WTC11 (cell line): ENCODE results near the gene RAB11FIP5. TPM values are rescaled to one million over a fixed set of nuclear protein-coding genes. Genes with fewer than 3 reads are reported as not detected.

Experiments used
- ATAC-seq: fragments of 200-7000 bp; cut with Tn5 transposase; 2 replicates; pipeline ENCODE4 v1.10.0; 2021; ENCODE audit warnings: mild to moderate bottlenecking, moderate library complexity
- CTCF ChIA-PET: fragments of 300-600 bp; sonication (Branson Sonifier 250); formaldehyde crosslinking; loops from one replicate; lab custom pipeline; 2021; ENCODE audit warnings: antibody characterized with exemption; lab: Charles Lee
- POLR2A ChIA-PET: fragments of 350-600 bp; sonication (Branson Sonifier 250); formaldehyde crosslinking; loops from one replicate; lab custom pipeline; 2021; ENCODE audit warnings: antibody characterized with exemption; lab: Charles Lee
- DNase-seq: peaks from one replicate; pipeline ENCODE4 v3.0.0; 2021; ENCODE audit warnings: low spot score
- H3K27ac Mint-ChIP-seq: 2 replicates; pipeline ENCODE4 v1.8.0; 2021; ENCODE audit warnings: mixed read lengths
- H3K27me3 Mint-ChIP-seq: 2 replicates; pipeline ENCODE4 v1.8.0; 2021; ENCODE audit warnings: low read depth, mild to moderate bottlenecking, moderate library complexity, mixed read lengths
- H3K36me3 Mint-ChIP-seq: 2 replicates; pipeline ENCODE4 v1.8.0; 2021; ENCODE audit warnings: mixed read lengths
- H3K4me1 Mint-ChIP-seq: 2 replicates; pipeline ENCODE4 v1.8.0; 2022; ENCODE audit warnings: mixed read lengths
- H3K4me3 Mint-ChIP-seq: 2 replicates; pipeline ENCODE4 v1.8.0; 2021; ENCODE audit warnings: mild to moderate bottlenecking, moderate library complexity, mixed read lengths
- H3K9me3 Mint-ChIP-seq: 2 replicates; pipeline ENCODE4 v1.8.0; 2021; ENCODE audit warnings: mixed read lengths
- ELF4 ChIP-seq: sonication (generic); formaldehyde crosslinking; IDR thresholded peaks from 2 replicates; pipeline ENCODE4 v1.8.1; 2022; ENCODE audit warnings: low read depth, mild to moderate bottlenecking, moderate library complexity, missing genetic modification reagents
- EMX1 ChIP-seq: fragments of 250-450 bp; sonication (Bioruptor Pico); IDR thresholded peaks from 2 replicates; pipeline ENCODE4 v1.8.0; 2021; ENCODE audit warnings: mild to moderate bottlenecking
- GABPB1 ChIP-seq: sonication (generic); formaldehyde crosslinking; IDR thresholded peaks from 2 replicates; pipeline ENCODE4 v1.8.1; 2023; ENCODE audit warnings: mild to moderate bottlenecking, missing genetic modification reagents
- KAT7 ChIP-seq: sonication (generic); formaldehyde crosslinking; IDR thresholded peaks from 2 replicates; pipeline ENCODE4 v1.8.1; 2023; ENCODE audit warnings: missing genetic modification reagents, mild to moderate bottlenecking, borderline replicate concordance
- MXD4 ChIP-seq: fragments of 250-450 bp; sonication (Bioruptor Pico); IDR thresholded peaks from 2 replicates; pipeline ENCODE4 v1.8.0; 2021; ENCODE audit warnings: mild to moderate bottlenecking, moderate library complexity, borderline replicate concordance
- NFATC4 ChIP-seq: fragments of 250-450 bp; sonication (Bioruptor Pico); IDR thresholded peaks from 2 replicates; pipeline ENCODE4 v1.9.0; 2021; ENCODE audit warnings: mild to moderate bottlenecking
- NR1H2 ChIP-seq: sonication (generic); formaldehyde crosslinking; IDR thresholded peaks from 2 replicates; pipeline ENCODE4 v1.9.0; 2021; ENCODE audit warnings: mild to moderate bottlenecking, moderate library complexity, missing genetic modification reagents
- SOX15 ChIP-seq: fragments of 250-450 bp; sonication (Bioruptor Pico); IDR thresholded peaks from 2 replicates; pipeline ENCODE4 v1.9.0; 2021; ENCODE audit warnings: mild to moderate bottlenecking
- SP1 ChIP-seq: sonication (generic); formaldehyde crosslinking; conservative IDR thresholded peaks from 2 replicates; pipeline ENCODE4 v1.8.1; 2022; ENCODE audit warnings: missing genetic modification reagents
- ZNF232 ChIP-seq: sonication (generic); formaldehyde crosslinking; IDR thresholded peaks from 2 replicates; pipeline ENCODE4 v1.8.0; 2022; ENCODE audit warnings: mild to moderate bottlenecking, missing genetic modification reagents
- total RNA-seq: library from RNA; stranded (reverse); gene quantifications from 3 replicates; pipeline ENCODE4 v1.2.3, GENCODE V29; 2021
- TF ChIP-seq, protein P1 (sequence below): sonication (generic); formaldehyde crosslinking; IDR thresholded peaks from 2 replicates; pipeline ENCODE4 v1.8.1; 2022; ENCODE audit warnings: missing genetic modification reagents, borderline replicate concordance
- TF ChIP-seq, protein P2 (sequence below): sonication (generic); formaldehyde crosslinking; IDR thresholded peaks from 2 replicates; pipeline ENCODE4 v1.8.1; 2022; ENCODE audit warnings: mild to moderate bottlenecking, moderate library complexity, missing genetic modification reagents
- TF ChIP-seq, protein P3 (sequence below): sonication (generic); formaldehyde crosslinking; IDR thresholded peaks from 2 replicates; pipeline ENCODE4 v1.8.1; 2023; ENCODE audit warnings: mild to moderate bottlenecking, moderate library complexity, missing genetic modification reagents
- TF ChIP-seq, protein P4 (sequence below): fragments of 200-600 bp; IDR thresholded peaks from 2 replicates; pipeline ENCODE4 v1.8.0; 2022; ENCODE audit warnings: antibody characterized with exemption
- TF ChIP-seq, protein P5 (sequence below): sonication (generic); formaldehyde crosslinking; IDR thresholded peaks from 2 replicates; pipeline ENCODE4 v1.8.0; 2023; ENCODE audit warnings: missing genetic modification reagents
- TF ChIP-seq, protein P6 (sequence below): sonication (generic); formaldehyde crosslinking; IDR thresholded peaks from 2 replicates; pipeline ENCODE4 v1.8.1; 2023; ENCODE audit warnings: mild to moderate bottlenecking, missing genetic modification reagents
- TF ChIP-seq, protein P7 (sequence below): sonication (generic); formaldehyde crosslinking; IDR thresholded peaks from 2 replicates; pipeline ENCODE4 v1.8.1; 2023; ENCODE audit warnings: mild to moderate bottlenecking, missing genetic modification reagents, moderate library complexity
- TF ChIP-seq, protein P8 (sequence below): sonication (generic); formaldehyde crosslinking; IDR thresholded peaks from 2 replicates; pipeline ENCODE4 v1.8.0; 2022; ENCODE audit warnings: mild to moderate bottlenecking, missing genetic modification reagents

Gene RAB11FIP5
- total RNA-seq, 1 experiment from 2014 or later = 16.0 TPM

DNA sequence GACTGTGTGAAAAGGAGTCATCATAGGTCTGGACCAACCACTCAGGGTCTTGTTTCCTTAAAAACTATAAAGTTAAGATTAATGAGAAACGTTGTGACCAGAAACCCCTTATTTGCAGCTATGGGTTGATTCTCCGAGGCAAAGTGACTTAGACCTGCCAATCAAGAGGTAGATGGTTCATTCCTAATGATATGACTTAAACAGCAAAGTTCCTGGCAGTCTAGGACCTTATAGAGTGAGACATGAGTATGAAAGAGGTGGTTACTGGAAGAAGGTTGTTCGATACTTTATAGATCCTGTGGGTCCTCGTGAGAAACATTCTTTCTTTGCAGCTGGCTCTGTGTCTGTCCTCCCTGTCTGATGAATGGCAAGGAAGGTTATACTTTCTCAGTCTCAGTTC, 49.3 kb downstream of the RAB11FIP5 start:
- TF ChIP-seq ELF4 (CRISPR knock-in tag) (no peak), SOX15 (CRISPR knock-in tag) (no peak), MXD4 (no peak), SP1 (CRISPR knock-in tag) (no peak), ZNF232 (CRISPR knock-in tag) (no peak), GABPB1 (CRISPR knock-in tag) (no peak), KAT7 (CRISPR knock-in tag) (no peak)
- TF ChIP-seq, protein P1, sequence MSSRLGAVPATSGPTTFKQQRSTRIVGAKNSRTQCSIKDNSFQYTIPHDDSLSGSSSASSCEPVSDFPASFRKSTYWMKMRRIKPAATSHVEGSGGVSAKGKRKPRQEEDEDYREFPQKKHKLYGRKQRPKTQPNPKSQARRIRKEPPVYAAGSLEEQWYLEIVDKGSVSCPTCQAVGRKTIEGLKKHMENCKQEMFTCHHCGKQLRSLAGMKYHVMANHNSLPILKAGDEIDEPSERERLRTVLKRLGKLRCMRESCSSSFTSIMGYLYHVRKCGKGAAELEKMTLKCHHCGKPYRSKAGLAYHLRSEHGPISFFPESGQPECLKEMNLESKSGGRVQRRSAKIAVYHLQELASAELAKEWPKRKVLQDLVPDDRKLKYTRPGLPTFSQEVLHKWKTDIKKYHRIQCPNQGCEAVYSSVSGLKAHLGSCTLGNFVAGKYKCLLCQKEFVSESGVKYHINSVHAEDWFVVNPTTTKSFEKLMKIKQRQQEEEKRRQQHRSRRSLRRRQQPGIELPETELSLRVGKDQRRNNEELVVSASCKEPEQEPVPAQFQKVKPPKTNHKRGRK (CRISPR knock-in tag) = no peak
- TF ChIP-seq, protein P2, sequence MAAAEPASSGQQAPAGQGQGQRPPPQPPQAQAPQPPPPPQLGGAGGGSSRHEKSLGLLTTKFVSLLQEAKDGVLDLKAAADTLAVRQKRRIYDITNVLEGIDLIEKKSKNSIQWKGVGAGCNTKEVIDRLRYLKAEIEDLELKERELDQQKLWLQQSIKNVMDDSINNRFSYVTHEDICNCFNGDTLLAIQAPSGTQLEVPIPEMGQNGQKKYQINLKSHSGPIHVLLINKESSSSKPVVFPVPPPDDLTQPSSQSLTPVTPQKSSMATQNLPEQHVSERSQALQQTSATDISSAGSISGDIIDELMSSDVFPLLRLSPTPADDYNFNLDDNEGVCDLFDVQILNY (CRISPR knock-in tag) = no peak
- TF ChIP-seq, protein P3, sequence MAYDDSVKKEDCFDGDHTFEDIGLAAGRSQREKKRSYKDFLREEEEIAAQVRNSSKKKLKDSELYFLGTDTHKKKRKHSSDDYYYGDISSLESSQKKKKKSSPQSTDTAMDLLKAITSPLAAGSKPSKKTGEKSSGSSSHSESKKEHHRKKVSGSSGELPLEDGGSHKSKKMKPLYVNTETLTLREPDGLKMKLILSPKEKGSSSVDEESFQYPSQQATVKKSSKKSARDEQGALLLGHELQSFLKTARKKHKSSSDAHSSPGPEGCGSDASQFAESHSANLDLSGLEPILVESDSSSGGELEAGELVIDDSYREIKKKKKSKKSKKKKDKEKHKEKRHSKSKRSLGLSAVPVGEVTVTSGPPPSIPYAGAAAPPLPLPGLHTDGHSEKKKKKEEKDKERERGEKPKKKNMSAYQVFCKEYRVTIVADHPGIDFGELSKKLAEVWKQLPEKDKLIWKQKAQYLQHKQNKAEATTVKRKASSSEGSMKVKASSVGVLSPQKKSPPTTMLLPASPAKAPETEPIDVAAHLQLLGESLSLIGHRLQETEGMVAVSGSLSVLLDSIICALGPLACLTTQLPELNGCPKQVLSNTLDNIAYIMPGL = no peak
- TF ChIP-seq, protein P4, sequence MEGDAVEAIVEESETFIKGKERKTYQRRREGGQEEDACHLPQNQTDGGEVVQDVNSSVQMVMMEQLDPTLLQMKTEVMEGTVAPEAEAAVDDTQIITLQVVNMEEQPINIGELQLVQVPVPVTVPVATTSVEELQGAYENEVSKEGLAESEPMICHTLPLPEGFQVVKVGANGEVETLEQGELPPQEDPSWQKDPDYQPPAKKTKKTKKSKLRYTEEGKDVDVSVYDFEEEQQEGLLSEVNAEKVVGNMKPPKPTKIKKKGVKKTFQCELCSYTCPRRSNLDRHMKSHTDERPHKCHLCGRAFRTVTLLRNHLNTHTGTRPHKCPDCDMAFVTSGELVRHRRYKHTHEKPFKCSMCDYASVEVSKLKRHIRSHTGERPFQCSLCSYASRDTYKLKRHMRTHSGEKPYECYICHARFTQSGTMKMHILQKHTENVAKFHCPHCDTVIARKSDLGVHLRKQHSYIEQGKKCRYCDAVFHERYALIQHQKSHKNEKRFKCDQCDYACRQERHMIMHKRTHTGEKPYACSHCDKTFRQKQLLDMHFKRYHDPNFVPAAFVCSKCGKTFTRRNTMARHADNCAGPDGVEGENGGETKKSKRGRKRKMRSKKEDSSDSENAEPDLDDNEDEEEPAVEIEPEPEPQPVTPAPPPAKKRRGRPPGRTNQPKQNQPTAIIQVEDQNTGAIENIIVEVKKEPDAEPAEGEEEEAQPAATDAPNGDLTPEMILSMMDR = no peak
- TF ChIP-seq, protein P5, sequence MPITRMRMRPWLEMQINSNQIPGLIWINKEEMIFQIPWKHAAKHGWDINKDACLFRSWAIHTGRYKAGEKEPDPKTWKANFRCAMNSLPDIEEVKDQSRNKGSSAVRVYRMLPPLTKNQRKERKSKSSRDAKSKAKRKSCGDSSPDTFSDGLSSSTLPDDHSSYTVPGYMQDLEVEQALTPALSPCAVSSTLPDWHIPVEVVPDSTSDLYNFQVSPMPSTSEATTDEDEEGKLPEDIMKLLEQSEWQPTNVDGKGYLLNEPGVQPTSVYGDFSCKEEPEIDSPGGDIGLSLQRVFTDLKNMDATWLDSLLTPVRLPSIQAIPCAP (CRISPR knock-in tag) = no peak
- TF ChIP-seq, all 79 proteins: peak for 0
- peak; percentile 13 for ATAC-seq
- Mint-ChIP-seq H3K27ac (peak overlapping the region; percentile 90), H3K4me1 (peaks cover 27% of the 10 kb centered on the region), H3K27me3 (no peaks in the 10 kb centered on the region), H3K4me3 (no peak overlapping the region), H3K9me3 (no peaks in the 10 kb centered on the region), H3K36me3 (no peaks in the 10 kb centered on the region; the same call in 1 of the 2 replicates)
- ChIA-PET CTCF (interaction anchor here (0.5 to 2.3 kb wide), 13 partner anchors 8 to 176 kb away, joined by 3 to 14 read pairs (median 4); partner anchors contain the start of genes SFXN5 and SPR), POLR2A (interaction anchor here (0.9 kb wide), 1 partner anchor 55 kb away, joined by 3 read pairs; no protein-coding TSS in a partner anchor)
- DNase-seq = no peak

DNA sequence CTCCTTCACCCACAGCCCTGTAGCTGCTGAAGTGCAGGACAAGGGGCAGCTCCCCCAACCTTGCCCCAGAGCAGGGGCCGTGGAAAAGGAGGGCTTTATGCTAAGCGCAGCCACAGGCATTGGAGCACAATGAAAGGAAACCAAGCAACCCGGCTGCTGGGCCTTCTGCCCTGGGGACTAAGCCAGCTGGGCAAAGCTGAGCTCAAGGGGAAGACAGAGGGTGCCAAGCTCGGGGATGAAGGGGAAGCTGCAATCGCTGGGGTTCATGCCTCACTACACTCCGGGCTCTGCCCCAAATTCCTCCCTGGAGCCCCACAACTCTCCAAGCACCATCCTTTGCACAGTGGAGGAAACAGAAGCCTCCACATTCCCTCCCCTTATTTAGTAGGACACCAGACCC, 53.6 kb downstream of the RAB11FIP5 start:
- no peak for ATAC-seq

DNA sequence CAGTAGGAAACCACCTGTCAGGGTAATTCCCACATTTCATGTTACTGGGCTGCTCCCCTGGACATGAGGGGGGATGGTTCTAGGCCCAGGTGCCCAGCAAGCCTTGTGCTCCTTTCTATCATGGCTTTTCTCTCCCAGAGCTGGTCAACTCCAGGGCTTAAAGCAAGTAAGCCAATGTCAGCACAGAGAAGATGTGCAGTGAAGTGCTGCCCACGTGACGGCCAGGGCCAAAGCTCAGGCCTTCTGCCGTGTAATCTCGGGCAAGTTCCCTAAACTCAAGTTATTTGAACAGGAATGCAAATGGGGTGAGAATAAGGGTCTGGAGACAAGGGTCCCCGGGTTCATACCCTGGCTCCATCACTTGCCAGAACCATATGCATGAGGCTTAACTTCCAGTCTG, 57.8 kb downstream of the RAB11FIP5 start:
- H3K36me3 Mint-ChIP-seq = peaks cover 26% of the 10 kb centered on the region
- ChIA-PET POLR2A (interaction anchor here (0.5 kb wide), 1 partner anchor 331 kb away, joined by 3 read pairs; no protein-coding TSS in a partner anchor), CTCF (interaction anchor here (1.8 kb wide), 1 partner anchor 26 kb away, joined by 4 read pairs; no protein-coding TSS in a partner anchor)
- no peaks in the 10 kb centered on the region; the same call in 1 of the 2 replicates for H3K27me3 Mint-ChIP-seq
- H3K27ac Mint-ChIP-seq = no peak overlapping the region
- no peak overlapping the region for H3K4me3 Mint-ChIP-seq
- ATAC-seq (no peak), DNase-seq (no peak)
- H3K4me1 Mint-ChIP-seq = peaks cover 10% of the 10 kb centered on the region
- peaks cover 16% of the 10 kb centered on the region for H3K9me3 Mint-ChIP-seq
- TF ChIP-seq, protein P5 (CRISPR knock-in tag) = no peak
- TF ChIP-seq, protein P6, sequence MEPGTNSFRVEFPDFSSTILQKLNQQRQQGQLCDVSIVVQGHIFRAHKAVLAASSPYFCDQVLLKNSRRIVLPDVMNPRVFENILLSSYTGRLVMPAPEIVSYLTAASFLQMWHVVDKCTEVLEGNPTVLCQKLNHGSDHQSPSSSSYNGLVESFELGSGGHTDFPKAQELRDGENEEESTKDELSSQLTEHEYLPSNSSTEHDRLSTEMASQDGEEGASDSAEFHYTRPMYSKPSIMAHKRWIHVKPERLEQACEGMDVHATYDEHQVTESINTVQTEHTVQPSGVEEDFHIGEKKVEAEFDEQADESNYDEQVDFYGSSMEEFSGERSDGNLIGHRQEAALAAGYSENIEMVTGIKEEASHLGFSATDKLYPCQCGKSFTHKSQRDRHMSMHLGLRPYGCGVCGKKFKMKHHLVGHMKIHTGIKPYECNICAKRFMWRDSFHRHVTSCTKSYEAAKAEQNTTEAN (CRISPR knock-in tag) = no peak
- TF ChIP-seq, protein P7, sequence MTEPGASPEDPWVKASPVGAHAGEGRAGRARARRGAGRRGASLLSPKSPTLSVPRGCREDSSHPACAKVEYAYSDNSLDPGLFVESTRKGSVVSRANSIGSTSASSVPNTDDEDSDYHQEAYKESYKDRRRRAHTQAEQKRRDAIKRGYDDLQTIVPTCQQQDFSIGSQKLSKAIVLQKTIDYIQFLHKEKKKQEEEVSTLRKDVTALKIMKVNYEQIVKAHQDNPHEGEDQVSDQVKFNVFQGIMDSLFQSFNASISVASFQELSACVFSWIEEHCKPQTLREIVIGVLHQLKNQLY = no peak
- TF ChIP-seq EMX1 (CRISPR knock-in tag) (no peak), NR1H2 (no peak), NFATC4 (CRISPR knock-in tag) (no peak)
- TF ChIP-seq, protein P3 = no peak

More for the DNA sequence above, 53.6 kb downstream of the RAB11FIP5 start:
- peaks cover 16% of the 10 kb centered on the region for H3K9me3 Mint-ChIP-seq
- TF ChIP-seq, protein P8, sequence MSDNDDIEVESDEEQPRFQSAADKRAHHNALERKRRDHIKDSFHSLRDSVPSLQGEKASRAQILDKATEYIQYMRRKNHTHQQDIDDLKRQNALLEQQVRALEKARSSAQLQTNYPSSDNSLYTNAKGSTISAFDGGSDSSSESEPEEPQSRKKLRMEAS (CRISPR knock-in tag) = no peak
- H3K27me3 Mint-ChIP-seq = no peaks in the 10 kb centered on the region
- DNase-seq = no peak
- peaks cover 26% of the 10 kb centered on the region for H3K36me3 Mint-ChIP-seq
- no peak overlapping the region for H3K4me3 Mint-ChIP-seq
- CTCF ChIA-PET = interaction anchor here (1.0 to 1.6 kb wide), 2 partner anchors 98 to 118 kb away, joined by 3 to 6 read pairs; no protein-coding TSS in a partner anchor
- POLR2A ChIA-PET = no interaction called here
- H3K4me1 Mint-ChIP-seq = peaks cover 15% of the 10 kb centered on the region
- H3K27ac Mint-ChIP-seq = no peak overlapping the region
